ENCODE results near the gene MYH7B.

MYH7B gene

DNA sequence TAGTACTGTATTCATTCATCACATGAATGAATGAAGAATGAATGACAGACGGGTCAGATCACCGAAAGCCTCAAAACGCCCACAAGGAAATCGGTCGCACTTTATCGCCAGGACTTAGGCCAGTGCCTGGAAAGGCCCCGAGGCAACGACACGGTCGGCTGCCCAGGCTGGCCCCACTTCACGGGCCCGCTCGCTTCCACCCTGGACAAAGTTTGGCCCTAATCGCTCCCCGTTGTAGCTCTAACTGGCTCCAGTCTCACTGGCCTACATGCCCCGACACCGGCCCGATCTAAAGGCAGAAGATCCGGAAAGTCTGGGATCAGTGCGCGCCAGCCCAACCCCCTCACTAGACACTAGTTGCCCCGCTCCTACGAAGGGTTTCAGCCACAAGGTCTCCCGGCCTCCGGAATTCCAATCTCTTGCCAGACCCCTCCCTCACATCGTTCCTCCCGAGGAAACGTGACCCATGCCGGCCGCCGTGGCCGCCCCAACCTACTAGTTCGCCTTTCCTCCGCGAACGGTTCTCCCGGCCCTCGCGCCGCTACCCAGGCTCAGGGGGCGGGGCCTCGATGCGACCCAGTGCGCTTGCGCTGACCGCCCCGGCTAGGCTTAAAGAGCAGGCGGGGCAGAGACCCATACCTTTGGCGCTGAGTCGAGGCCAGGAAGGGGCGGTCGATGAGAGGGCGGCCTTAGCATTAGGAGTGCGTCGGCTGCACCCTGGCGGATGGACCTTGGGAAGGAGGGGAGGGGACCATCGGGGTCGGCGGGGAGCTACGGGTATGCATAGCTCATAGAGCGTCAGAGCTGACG lies at the start of gene MYH7B, which contains the start of gene GSS:
MYH7B (plus strand) TSS at position 638 of the 810 bp plus-strand sequence. CDS start 22,138 bp downstream, outside the sequence.
GSS (minus strand) TSS at position 576 of the 810 bp plus-strand sequence. CDS start 3,954 bp downstream, outside the sequence.
- DNase-seq (ENCODE audit: low spot score), result peak; percentile 96

DNA sequence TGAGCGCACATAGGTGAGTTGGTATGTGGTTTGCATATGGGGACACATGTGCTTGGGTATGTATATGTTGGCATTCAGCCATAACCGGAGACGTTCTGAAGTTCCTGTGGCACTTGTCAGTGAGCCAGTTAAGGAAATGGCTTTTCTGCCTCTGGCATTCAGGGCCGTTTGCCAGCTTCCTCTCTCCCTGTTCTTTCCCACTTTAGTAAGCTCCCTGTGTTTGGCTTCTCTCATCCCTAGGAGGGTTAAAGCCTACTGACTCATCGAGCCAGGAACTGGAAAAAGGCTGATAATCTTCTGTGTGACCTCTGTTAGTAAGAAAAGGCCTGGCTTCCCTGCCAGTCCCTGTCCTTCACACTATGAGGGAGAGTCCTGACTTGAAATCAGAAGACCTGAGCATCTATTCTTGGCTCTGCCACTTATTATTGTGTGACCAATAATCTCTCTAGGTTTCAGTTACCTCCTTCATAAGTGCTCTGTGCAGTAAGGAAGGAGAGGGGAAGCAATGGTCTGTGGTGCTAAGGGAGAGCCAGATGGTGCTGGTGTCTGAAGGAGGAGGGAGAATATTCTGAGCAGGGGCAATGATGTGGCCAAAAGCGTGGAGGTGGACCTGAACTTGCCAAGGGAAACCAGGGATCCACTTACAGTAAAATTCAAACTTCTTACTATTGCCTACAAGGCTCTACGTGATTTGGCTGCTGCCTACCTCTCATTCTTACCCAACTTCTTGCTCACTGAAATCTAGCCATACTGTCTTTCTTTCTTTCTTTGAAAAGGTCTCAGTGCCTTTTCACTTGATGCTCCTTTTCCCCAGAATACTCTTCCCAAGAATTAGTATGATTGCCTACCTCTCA lies 47.8 kb upstream of the MYH7B start:
- no peak for DNase-seq (ENCODE audit: low spot score)

DNA sequence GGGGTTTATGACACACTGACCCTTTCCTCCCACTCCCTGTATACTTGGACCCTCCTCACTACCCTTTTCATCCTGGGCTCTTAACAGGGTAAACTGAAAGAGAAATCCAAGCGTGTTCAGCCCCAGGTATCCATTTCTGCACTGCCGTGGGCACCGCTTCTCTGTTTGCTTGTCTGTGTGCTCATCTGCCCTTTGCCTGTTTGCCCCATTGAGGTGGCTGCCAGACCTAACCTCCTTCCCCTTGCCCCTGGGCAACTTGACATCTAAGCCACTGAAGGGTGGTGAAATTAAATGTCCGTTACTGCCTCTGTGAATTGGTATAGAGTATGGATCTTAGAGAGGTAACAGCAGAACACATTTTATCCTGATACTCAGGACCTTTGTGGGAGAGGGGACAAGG lies 40.5 kb upstream of the MYH7B start:
- no peak for DNase-seq (ENCODE audit: low spot score)

DNA sequence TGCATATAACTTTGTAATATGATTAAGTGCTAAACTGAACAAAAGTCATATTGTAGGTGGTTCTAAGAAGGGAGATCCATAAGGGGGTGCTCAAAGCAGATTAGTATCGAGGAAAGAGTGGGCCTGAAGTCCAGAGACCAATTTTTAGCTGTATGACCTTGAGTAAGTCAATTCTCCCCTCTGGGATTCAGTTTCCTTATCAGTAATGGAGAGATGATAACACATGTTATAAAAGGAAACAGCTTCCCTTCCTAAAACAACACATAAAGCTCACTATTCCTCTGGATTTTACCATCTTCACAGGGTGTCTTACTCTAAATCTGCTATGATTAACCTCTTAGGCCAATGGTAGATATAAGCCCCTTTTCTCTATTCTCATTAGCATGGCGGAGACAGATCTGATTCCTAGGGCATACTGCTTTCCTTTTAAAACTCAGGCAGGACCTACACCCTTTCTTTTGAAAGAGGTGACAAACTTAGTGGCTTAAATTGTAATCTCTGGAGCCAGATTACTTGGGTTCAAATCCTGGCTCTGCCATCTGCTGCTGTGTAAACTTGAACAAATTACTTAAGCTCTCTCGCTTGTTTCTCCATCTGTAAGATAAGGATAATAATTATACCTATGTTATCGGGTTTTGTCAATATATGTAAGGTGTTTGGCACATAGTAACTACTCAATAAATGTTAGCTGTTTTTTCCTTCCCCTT lies 39.8 kb upstream of the MYH7B start:
- DNase-seq (ENCODE audit: low spot score), result no peak

DNA sequence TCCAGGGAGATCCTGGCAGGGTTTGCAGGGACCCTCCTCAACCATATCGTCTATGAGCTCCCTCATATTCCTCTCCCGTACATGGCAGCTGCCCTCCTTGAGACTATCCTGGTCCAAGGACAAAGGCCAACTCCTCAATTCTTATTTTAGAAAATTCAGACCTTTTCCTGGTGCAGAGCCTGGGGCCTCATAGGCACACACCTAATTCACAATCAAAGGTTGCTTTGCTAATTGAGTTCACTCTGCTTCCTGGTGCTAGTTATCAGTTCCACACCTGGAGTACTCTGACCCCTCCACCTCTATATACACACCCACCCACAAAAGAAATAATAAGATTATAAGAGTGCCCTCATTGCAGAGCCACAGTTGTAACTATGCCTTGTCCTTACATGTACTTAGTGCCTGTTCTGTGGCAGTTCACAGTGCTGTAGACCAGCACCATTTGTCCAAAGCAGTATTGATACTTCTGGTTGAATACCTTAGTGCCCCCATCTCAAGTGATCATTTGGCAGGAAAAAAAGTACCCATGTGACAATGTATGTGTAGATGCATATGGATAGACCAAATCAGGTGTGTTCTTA lies 38.8 kb upstream of the MYH7B start:
- DNase-seq (ENCODE audit: low spot score), result no peak

DNA sequence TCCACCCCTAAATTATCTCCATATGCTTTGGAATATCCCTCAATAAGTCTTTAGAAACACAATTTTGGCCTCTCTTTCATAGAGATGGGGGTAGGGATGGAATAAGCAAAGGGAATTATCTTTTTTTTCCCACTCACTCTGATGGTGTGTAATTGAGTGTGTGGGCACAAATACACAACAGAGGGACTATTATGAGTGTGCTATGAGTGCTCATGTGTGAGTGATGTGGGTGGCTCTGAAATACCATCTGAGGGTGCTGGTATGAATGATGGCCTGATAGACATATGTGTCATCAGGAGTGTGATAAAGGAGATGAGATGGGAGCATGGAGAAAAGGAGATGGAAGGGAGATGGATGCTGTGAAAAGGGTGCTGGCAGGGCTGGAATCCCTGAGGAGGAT lies 35.6 kb upstream of the MYH7B start:
- no peak for DNase-seq (ENCODE audit: low spot score)

DNA sequence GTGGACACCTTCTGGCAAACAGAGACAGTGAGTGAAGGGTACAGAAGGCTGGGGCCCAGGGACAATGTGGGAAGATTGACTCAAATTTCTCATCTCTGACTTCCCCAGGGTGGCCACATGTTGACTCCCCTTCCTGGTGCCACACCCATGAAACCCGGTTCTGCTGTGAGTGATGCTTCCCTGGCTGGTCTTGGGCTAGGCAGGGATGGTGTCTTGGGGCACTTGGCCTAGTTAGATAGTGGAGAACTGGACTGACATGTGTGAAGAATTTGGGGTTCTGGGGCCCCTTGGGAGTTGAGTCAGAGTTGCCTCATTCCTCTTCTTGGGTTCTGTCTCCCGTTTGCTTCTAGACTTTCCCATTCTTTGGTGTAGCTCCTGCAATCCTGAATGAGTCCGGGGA lies 34.2 kb upstream of the MYH7B start:
- no peak for DNase-seq (ENCODE audit: low spot score)

DNA sequence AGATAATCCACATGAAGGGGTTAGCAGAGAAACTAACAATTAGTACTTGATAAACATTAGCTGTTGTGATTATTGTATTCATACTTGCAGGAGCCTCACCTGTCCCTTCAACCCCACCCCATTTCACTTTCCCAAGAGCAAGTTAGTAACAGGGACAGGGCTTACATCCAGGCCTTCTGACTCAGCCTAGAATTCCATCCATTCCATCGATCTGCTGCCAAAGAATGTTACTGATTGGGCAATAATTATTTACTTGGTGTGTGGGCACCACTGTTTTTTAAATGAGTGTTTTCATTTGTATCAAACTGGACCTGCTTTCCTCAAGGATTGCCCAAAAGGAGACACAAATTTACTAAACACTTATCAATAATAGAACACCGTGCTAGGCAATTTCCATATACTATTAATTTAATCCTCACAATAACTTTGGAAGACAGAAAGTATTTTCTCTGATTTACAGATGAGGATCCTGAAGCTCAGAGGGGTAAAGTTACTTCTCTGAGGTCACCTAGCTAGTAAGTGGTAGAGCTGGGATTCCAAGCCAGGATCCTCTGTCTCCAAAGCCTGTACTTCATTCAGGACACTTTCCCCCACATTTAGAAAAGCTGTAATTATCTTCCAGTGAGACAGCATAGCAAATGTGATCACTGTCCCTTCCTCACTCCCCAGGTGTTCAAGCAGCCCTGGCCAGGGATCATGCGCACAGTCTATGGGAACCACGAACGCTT lies 32.9 kb upstream of the MYH7B start:
- DNase-seq (ENCODE audit: low spot score), result no peak

DNA sequence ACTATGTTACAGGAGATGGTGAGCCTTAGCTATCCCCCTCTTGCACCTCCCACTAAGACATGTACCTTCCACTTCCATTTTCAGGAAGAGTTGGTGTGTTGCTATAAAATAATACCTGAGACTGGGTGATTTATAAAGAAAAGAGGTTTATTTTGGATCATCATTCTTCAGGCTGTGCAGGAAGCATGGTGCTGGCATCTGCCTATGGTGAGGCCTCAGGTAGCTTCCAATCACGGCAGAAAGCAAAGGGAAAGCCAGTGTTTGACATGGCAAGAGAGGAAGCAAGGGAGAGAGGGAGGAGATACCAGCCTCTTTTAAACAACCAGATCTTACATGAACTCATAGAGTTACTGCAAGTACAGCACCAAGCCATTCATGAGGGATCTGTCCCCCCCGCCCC lies 32.3 kb upstream of the MYH7B start:
- DNase-seq (ENCODE audit: low spot score), result no peak

DNA sequence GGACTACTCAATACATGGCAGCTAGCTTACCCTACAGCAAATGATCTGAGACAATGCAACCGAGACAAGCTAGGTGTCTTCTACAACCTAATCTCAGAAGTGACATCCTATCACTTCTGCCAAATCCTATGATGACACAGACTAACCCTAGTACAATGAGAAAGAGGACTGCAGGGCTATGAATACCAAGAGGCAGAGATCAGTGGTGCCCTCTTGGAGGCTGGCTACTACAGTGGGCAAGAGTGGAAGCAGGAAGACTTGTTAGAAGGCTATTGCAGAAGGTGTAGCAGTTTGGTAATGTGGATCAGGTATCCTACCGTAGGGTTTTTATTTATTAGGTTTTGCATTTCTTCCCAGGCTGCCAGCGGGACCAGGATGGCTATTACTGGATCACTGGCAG lies 30.3 kb upstream of the MYH7B start:
- DNase-seq (ENCODE audit: low spot score), result no peak

DNA sequence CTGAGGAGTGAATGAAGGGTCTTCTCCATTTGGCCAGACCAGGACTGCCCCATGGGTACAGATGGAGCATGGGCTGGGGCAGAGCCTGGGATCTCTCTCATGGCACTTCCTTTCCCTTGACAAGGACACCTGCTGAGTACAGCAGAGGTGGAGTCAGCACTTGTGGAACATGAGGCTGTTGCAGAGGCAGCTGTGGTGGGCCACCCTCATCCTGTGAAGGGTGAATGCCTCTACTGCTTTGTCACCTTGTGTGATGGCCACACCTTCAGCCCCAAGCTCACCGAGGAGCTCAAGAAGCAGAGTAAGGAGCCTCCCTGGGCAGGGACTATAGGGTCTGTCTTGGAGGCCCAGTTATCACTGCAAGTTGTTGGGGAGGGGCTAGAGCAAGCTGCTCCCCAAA lies 29.7 kb upstream of the MYH7B start:
- DNase-seq (ENCODE audit: low spot score), result no peak

DNA sequence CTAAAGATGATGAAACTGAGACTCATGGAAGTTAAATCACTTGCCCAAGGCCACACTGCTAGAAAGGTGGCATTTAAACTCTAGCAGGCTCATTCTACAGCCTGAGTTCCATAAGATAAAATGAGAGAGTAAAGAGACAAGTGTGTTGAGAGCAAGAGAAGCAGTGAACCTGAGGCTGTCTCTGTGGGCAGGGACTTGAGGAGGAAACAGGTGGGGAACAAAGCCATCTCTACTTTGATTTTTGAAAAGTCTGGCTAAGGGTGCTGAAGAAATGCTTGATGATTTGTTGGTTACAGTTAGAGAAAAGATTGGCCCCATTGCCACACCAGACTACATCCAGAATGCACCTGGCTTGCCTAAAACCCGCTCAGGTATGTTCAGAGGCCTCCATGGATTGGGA lies 29.1 kb upstream of the MYH7B start:
- DNase-seq (ENCODE audit: low spot score), result no peak

DNA sequence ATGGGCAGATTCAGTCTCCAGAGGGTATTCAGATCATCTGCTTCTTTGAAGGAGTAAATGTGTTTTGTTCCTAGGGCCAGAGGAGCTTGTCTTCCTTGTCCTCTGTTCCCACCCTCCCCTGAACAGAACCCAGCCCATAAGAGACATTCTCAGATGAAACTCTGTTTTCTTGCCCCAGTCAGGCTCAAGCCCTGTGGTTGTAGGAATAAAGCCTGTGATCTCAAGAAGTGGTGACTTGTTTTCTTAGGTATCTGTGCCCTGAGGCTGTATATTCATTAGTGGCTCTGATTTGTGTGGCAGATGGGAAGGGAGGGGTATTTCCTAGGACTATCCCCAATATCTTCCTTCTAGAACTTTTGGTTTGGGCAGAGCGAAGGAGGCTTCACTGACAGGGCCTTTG lies 27.9 kb upstream of the MYH7B start:
- no peak for DNase-seq (ENCODE audit: low spot score)

DNA sequence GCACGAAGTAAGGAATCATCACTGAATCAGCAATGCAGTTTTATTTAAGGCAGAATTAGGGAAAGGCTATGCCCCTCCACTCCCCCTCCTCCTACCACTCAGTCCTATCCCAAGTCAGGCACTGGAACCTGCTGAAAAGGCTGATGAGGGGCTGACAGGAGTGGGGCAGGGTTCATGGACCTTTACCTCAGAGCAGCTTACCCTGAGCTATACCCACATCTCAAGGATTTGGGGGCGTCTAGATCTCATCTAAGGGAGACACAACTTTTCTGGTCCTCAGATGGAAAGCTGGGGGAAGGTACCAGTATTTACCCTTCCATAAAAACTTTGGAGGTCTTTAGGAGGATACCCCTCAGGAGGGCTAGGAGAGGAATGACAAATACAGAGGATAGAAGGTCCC lies 27.3 kb upstream of the MYH7B start:
- DNase-seq (ENCODE audit: low spot score), result no peak

DNA sequence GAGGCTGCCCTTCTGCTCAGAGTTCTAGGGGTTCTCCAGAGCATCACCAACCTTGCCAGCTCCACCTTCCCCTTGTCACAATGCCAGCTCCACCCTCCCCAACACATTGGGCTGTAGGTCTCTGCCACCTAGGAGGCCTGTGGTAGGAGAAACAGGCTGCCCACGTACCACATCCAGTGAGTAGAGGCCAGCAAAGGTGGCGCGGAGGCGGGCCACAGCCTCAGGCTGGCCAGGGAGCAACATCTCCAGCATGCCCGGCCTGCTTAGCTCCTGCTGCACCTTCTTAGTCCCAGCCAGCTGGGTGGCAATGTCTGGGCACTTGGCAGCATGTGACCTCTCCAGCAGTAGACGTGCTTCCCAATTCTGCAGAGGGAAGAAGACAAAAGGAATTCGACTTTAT lies 23.9 kb upstream of the MYH7B start:
- DNase-seq (ENCODE audit: low spot score), result no peak

DNA sequence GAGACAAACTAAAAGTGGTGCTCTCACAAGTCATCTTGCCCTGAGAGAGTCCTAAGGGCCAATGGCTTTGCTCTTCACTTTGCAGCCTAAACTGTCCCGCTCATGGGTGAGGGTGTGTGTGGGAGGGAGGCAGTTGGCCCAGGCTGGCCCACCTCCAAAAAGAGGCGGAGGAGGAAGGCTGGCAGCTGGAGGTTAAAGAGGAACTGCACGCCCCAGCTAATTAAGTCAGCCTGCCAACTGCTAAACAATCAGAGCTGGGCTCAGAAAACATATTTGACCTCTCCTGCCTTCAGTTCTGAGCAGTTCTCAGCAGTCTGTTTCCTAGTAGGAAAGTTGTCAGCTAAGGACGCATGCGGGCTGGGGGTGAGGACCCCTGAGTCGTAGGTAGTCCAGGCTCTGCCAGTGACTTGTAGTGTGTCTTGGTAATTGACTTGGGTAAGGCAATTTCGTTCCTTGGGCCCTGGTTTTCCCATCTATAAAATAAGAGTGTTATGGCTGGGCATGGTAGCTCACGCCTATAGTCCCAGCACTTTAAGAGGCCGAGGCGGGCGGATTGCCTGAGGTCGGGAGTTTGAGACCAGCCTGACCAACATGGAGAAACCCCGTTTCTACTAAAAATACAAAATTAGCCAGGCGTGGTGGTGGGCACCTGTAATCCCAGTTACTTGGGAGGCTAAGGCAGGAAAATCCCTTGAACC lies 17.1 kb upstream of the MYH7B start:
- no peak for DNase-seq (ENCODE audit: low spot score)

DNA sequence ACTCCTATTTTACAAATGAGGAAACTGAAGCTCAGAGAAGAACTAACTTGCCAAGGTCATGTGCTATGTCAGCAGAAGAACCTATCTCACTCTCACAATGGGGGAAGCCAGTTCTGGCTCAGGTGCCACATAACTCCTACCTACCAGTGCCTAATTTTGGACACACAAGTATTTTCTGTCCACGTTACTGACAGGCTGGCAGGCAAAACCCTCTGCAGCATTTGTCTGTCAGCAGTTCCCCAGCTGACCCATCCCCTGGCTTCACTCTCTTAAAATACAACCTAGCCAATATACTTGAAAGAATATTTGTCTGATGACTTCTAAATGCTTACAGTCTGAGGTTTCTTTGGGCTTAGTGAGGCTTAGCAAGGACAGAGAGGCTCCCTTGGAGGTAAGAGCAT lies 15.6 kb upstream of the MYH7B start:
- no peak for DNase-seq (ENCODE audit: low spot score)

DNA sequence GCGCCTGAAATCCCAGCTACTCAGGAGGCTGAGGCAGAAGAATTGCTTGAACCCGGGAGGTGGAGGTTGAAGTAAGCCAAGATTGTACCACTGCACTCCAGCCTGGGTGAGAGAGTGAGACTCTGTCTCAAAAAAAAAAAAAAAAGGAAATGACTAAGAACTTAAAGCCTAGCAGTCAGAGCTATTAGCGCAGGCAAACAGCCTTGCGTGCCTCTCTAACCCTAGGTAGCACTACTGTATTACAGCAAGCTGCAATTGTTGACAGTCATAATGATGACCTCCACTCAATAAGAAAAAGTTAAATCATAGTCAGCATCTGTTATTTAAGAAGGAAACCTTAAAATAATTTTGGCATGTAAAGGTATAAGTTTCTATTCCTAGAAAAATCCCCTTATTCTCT lies 14.4 kb upstream of the MYH7B start:
- DNase-seq (ENCODE audit: low spot score), result no peak

DNA sequence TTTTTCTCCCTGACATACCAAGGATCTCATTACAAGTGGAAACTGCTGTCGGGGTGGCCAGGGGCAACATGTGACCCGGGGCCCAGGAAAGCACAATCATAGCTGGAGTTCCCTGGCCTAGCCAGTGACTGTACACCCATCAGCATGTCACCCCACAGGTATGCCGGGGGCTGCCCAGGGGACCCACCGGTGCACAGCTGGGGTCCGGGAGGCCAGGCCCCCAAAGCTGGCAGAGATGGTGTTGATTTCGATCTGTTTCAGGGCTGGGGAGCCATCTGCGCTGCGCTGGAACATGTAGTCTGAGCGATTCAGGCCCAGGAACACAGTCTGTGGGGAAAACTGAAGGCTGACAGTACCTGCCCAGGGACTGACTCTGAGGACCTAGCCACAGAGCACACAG lies 13.4 kb upstream of the MYH7B start:
- DNase-seq (ENCODE audit: low spot score), result no peak

DNA sequence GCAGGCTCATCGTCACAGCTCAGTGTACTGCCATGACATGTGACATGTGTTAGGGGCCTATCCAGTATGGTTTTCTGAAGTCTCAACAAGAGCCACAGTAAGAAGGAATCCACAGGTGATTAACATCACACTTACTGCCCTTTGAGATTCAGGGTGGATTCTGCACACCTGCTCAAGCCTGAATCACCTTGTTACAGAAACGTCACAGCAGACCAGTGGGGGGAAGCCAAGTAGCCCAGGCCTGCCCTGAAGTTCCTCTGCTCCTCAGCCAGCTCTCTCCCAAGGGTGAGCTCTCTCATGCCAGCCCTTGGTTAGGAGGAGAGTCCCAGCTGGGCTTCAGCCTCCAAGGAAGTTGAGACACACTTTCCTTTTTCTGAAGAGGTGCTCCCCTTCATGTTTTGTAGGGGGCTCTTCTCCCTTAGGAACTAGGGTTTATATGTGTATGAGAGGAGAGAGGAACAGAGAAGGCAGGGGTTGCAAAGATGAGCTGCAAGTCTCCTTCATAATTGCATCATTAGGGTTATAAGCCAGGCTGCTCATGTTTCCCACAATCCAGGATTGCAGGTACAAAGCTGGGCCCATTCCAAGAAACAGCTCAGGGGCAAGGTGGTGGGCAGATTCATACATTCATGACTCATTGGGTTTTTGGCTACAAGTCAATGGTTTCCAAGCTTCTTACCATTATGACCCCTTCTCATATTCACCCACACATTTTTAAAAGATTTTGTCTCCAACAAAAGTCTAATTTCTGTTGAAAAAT lies 11.7 kb upstream of the MYH7B start:
- no peak for DNase-seq (ENCODE audit: low spot score)
